GM15510 (cell line): ENCODE results near the gene LRRC47.

Source experiments
- POLR2A ChIP-seq: IDR thresholded peaks from 3 replicates; pipeline ENCODE4 v1.6.1; 2011; ENCODE audit warnings: borderline replicate concordance; ENCODE audit not compliant: insufficient read length; ENCODE audit errors: extremely low read depth

Gene LRRC47

DNA sequence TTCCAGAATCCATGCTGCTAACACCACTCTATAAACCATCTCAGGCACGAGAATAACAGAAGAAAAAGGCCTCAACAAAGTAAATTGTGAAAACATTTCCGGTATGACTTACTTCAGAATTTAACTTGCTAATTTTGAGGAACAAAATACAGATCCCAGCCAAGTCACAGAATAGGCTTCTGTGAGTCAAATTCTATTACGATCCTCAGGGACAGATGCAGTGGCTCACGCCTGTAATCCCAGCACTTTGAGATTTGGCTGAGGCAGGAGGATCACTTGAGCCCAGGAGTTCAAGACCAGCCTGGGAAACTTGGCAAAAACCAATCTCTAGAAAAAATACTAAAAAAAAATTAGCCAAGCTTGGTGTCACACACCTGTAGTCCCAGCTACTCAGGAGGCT is 52.9 kb downstream of the LRRC47 start:
- no peak for TF ChIP-seq POLR2A

- TF ChIP-seq POLR2A = no peak
Observed at GRCh38 chr1:3742439-3743298, 53.6 kb downstream of the LRRC47 start.

DNA sequence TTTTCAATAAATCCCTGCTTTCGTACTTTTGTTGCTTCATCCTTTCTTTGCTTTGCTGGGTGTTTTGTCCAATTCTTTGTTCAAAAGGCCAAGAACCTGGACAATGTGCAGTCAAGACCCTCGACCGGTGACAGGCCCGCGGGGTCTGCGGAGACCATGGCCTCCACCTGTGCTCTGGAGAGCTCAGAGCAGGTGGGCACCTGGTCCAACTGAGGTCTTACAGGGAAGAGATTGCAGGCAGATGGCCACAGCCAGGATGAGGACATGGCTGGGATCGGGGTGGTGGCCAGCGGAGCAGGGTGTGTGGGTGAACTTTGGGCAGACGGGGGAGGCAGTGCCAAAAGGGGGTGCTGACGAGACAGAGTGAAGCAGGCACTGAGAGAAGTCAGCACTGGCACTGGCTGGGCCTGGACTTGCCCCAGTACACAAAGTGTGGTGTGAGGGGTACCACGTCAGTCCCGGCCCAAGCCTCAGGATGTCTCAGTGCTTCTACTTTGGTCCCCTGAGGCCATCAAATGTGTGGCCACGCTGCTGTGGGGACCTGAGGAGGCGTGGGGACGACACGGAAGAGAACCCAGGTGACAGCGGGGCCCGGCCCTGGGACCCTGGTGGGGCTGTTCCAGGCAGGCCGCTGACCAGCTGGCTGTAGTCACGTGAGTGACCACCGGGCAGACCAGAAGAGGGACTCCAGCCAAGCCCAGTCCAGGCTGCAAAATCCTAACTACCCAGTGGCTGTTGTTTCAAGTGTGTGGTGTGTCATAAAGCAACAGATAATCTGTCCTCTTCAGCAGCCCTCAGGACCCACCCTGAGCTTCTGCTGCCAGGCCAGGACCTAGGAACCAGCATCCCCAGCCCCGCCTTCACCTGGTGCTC is 54.5 kb downstream of the LRRC47 start:
- TF ChIP-seq POLR2A = no peak

GRCh38 chr1:3740752-3741151 is 55.5 kb downstream of the LRRC47 start:
- no peak for TF ChIP-seq POLR2A

DNA sequence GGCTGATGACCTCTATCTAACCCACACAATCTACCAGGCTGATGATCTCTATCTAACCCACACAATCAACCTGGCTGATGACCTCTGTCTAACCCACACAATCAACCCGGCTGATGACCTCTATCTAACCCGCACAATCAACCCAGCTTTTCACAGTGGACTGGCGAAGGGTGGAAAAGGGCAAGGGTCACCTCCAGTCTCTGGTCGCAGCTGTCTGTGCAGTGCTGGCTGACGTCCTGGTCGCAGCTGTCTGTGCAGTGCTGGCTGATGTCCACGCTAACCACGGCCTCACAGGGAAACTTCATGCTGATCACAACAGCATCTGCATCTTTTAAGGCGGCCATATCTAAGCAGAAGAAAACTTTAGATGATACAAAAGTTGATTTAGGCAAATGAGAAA is 56.3 kb downstream of the LRRC47 start:
- no peak for TF ChIP-seq POLR2A

DNA sequence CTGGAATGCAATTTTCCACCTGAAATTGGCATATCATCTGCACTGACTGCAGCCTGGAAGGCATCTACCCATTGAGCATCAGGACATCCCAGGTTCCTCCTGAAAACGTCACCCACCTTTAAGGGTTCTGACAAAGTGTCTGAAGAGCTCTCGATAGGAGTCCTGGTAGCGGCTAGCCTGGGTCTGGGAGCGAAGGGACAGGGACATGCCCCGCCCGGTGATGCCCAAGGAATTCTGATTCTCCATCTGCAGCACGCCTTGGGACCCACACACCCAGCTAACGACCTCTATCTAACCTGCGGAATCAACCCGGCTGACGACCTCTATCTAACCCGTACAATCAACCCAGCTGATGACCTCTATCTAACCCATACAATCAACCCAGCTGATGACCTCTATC is 57.4 kb downstream of the LRRC47 start:
- TF ChIP-seq POLR2A = no peak

GRCh38 chr1:3736708-3737107 is 59.6 kb downstream of the LRRC47 start:
- TF ChIP-seq POLR2A = no peak

DNA sequence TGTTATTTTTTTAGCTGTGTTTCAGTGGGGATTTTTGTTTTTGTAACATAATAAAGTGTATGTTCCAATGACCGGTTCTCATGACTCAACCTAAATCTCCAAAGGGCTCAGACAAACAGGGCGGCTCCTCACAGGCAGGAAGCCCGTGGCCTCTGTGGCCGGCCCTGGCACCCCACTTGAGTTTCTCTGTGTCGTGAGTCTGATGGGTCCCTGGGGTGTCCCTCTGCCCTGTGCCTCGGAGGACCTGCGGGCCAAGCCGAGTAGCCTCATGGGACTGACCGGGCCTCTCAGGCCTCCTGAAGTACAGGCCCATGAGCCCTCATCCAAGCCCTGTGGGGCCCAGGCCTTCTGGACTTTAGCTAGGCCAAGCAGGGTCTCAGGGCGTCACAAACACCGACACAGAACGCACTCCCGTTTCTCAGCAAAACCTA is 60.2 kb downstream of the LRRC47 start:
- no peak for TF ChIP-seq POLR2A

DNA sequence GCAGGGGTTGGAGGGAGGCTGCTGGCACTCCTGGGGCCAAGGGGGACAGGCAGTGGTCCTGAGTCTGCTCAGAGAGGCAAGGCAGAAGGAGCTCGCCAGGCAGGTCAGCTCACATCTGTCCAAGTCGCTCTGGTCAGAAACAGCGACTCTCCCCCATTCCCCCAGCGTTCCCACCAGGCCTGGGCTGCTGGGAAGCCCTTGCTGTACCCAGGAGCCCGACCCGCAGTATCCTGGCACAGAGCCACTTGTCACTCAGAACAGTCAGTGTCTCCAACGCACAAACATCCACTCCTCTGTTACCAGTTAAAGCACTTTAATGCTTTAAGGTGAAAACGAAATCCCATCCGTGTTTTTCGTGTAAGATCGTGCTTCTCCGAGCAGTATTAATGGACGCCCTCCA is 60.6 kb downstream of the LRRC47 start:
- no peak for TF ChIP-seq POLR2A

GRCh38 chr1:3735027-3735681 is 61.1 kb downstream of the LRRC47 start:
- no peak for TF ChIP-seq POLR2A

GRCh38 chr1:3734602-3735001 is 61.7 kb downstream of the LRRC47 start:
- TF ChIP-seq POLR2A = no peak

- no peak for TF ChIP-seq POLR2A
Observed at GRCh38 chr1:3733883-3734589, 62.3 kb downstream of the LRRC47 start.

GRCh38 chr1:3733094-3733882 is 63.0 kb downstream of the LRRC47 start:
- TF ChIP-seq POLR2A = no peak

DNA sequence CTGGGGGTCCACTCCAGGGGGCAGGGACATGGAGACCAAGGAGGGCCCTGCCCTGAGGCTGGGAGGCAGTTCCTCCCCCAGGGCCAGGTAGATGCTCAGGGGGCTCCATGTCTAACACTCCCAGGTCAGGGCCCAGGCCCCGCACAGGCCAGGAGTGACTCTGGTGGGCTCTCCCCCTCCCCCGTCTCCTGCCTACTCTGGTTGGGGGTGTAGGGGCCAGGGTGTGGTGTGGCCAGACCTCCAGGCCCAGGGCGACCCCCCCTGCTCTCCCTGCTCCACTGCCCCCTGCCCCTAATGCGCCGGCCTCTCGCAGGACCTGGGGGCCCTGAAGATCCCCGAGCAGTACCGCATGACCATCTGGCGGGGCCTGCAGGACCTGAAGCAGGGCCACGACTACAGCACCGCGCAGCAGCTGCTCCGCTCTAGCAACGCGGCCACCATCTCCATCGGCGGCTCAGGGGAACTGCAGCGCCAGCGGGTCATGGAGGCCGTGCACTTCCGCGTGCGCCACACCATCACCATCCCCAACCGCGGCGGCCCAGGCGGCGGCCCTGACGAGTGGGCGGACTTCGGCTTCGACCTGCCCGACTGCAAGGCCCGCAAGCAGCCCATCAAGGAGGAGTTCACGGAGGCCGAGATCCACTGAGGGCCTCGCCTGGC is 63.7 kb downstream of the LRRC47 start:
- no peak for TF ChIP-seq POLR2A
